SK-N-SH treated with all-trans-retinoic acid at 6 μM for 48 hours (cell line): ENCODE data around the gene LGALS7.

Experiments
- ARNTL ChIP-seq: fragments of 450-650 bp; formaldehyde crosslinking; IDR thresholded peaks from 2 replicates; pipeline ENCODE4 v1.5.0; 2020; ENCODE audit warnings: low read depth, mild to moderate bottlenecking, moderate library complexity, borderline replicate concordance
- GLIS3 ChIP-seq: fragments of 250-450 bp; sonication (Bioruptor Pico); IDR thresholded peaks from 2 replicates; pipeline ENCODE4 v1.5.0; 2020; ENCODE audit warnings: mild to moderate bottlenecking, moderate library complexity
- ISL1 ChIP-seq: fragments of 250-450 bp; sonication (Bioruptor Pico); IDR thresholded peaks from 2 replicates; pipeline ENCODE4 v2.1.2; 2022; ENCODE audit warnings: mild to moderate bottlenecking, moderate library complexity
- RARB ChIP-seq: fragments of 250-450 bp; sonication (Bioruptor Pico); IDR thresholded peaks from 2 replicates; pipeline ENCODE4 v1.8.0; 2021; ENCODE audit warnings: mild to moderate bottlenecking, moderate library complexity
- SNAI2 ChIP-seq: fragments of 250-450 bp; sonication (Bioruptor Pico); IDR thresholded peaks from 2 replicates; pipeline ENCODE4 v1.5.0; 2020; ENCODE audit warnings: mild to moderate bottlenecking, moderate library complexity
- TOX ChIP-seq: fragments of 250-450 bp; sonication (Bioruptor Pico); IDR thresholded peaks from 2 replicates; pipeline ENCODE4 v1.8.0; 2021; ENCODE audit warnings: mild to moderate bottlenecking, moderate library complexity, borderline replicate concordance
- TF ChIP-seq, protein P1 (sequence below): fragments of 250-450 bp; sonication (Bioruptor Pico); IDR thresholded peaks from 2 replicates; pipeline ENCODE4 v1.8.0; 2020; ENCODE audit warnings: mild to moderate bottlenecking, moderate library complexity, borderline replicate concordance
- TF ChIP-seq, protein P2 (sequence below): fragments of 250-450 bp; sonication (Bioruptor Pico); IDR thresholded peaks from 2 replicates; pipeline ENCODE4 v1.5.0; 2020; ENCODE audit warnings: mild to moderate bottlenecking, moderate library complexity
- TF ChIP-seq, protein P3 (sequence below): fragments of 250-450 bp; sonication (Bioruptor Pico); IDR thresholded peaks from 2 replicates; pipeline ENCODE4 v1.5.1; 2020; ENCODE audit warnings: low read depth, mild to moderate bottlenecking, moderate library complexity

GRCh38 chr19:38759590-38760003 lies 13.7 kb downstream of the LGALS7 start:
- TF ChIP-seq SNAI2 (CRISPR knock-in tag) (no peak), ARNTL (CRISPR knock-in tag) (no peak), RARB (no peak), TOX (no peak), ISL1 (CRISPR knock-in tag) (no peak), GLIS3 (CRISPR knock-in tag) (no peak)
- TF ChIP-seq, protein P1, sequence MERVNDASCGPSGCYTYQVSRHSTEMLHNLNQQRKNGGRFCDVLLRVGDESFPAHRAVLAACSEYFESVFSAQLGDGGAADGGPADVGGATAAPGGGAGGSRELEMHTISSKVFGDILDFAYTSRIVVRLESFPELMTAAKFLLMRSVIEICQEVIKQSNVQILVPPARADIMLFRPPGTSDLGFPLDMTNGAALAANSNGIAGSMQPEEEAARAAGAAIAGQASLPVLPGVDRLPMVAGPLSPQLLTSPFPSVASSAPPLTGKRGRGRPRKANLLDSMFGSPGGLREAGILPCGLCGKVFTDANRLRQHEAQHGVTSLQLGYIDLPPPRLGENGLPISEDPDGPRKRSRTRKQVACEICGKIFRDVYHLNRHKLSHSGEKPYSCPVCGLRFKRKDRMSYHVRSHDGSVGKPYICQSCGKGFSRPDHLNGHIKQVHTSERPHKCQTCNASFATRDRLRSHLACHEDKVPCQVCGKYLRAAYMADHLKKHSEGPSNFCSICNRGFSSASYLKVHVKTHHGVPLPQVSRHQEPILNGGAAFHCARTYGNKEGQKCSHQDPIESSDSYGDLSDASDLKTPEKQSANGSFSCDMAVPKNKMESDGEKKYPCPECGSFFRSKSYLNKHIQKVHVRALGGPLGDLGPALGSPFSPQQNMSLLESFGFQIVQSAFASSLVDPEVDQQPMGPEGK (CRISPR knock-in tag) = no peak
- TF ChIP-seq, protein P2, sequence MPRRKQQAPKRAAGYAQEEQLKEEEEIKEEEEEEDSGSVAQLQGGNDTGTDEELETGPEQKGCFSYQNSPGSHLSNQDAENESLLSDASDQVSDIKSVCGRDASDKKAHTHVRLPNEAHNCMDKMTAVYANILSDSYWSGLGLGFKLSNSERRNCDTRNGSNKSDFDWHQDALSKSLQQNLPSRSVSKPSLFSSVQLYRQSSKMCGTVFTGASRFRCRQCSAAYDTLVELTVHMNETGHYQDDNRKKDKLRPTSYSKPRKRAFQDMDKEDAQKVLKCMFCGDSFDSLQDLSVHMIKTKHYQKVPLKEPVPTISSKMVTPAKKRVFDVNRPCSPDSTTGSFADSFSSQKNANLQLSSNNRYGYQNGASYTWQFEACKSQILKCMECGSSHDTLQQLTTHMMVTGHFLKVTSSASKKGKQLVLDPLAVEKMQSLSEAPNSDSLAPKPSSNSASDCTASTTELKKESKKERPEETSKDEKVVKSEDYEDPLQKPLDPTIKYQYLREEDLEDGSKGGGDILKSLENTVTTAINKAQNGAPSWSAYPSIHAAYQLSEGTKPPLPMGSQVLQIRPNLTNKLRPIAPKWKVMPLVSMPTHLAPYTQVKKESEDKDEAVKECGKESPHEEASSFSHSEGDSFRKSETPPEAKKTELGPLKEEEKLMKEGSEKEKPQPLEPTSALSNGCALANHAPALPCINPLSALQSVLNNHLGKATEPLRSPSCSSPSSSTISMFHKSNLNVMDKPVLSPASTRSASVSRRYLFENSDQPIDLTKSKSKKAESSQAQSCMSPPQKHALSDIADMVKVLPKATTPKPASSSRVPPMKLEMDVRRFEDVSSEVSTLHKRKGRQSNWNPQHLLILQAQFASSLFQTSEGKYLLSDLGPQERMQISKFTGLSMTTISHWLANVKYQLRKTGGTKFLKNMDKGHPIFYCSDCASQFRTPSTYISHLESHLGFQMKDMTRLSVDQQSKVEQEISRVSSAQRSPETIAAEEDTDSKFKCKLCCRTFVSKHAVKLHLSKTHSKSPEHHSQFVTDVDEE = no peak
- TF ChIP-seq, protein P3, sequence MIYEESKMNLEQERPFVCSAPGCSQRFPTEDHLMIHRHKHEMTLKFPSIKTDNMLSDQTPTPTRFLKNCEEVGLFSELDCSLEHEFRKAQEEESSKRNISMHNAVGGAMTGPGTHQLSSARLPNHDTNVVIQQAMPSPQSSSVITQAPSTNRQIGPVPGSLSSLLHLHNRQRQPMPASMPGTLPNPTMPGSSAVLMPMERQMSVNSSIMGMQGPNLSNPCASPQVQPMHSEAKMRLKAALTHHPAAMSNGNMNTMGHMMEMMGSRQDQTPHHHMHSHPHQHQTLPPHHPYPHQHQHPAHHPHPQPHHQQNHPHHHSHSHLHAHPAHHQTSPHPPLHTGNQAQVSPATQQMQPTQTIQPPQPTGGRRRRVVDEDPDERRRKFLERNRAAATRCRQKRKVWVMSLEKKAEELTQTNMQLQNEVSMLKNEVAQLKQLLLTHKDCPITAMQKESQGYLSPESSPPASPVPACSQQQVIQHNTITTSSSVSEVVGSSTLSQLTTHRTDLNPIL (CRISPR knock-in tag) = no peak
